ENCODE data around the gene LUZP4. TPM values are rescaled to one million over a fixed set of nuclear protein-coding genes. Genes with fewer than 3 reads are reported as not detected.

LUZP4 gene
- not detected for total RNA-seq
- polyA plus RNA-seq: not detected

GRCh38 chrX:115289465-115289864 is at the start of gene LUZP4:
TSS of gene LUZP4 (plus strand) at chrX:115289715. CDS start at chrX:115289760, 45 bp downstream.
- H3K27ac ChIP-seq (ENCODE audit: low read depth): no peak within 1 kb of the TSS
- H3K4me3 ChIP-seq (ENCODE audit: low read depth, low read length): no peak within 1 kb of the TSS
- DNase-seq (ENCODE audit: extremely low spot score): no peak
- H3K4me1 ChIP-seq (ENCODE audit: insufficient read depth): no peaks in the 10 kb centered on the region
- WGBS: 96% methylated on average over 17 of the region's 17 CpGs
- no peaks in the 10 kb centered on the region for H3K36me3 ChIP-seq (ENCODE audit: insufficient read depth)

- no peak for DNase-seq (ENCODE audit: extremely low spot score)
- Histone ChIP-seq H3K4me3 (ENCODE audit: low read depth, low read length) (no peak overlapping the region), H3K27ac (ENCODE audit: low read depth) (no peak overlapping the region), H3K36me3 (ENCODE audit: insufficient read depth) (no peaks in the 10 kb centered on the region), H3K4me1 (ENCODE audit: insufficient read depth) (no peaks in the 10 kb centered on the region)
- WGBS: 91% methylated on average over 2 of the region's 2 CpGs
These were observed 37.9 kb upstream of the LUZP4 start for GRCh38 chrX:115251458-115252233.

GRCh38 chrX:115255003-115255402 is 34.5 kb upstream of the LUZP4 start:
- 87% methylated on average over 2 of the region's 2 CpGs for WGBS

GRCh38 chrX:115257711-115258110 is 31.8 kb upstream of the LUZP4 start:
- DNase-seq (ENCODE audit: extremely low spot score): no peak
- H3K4me3 ChIP-seq (ENCODE audit: low read depth, low read length): no peak overlapping the region
- no peak overlapping the region for H3K27ac ChIP-seq (ENCODE audit: low read depth)
- no peaks in the 10 kb centered on the region for H3K4me1 ChIP-seq (ENCODE audit: insufficient read depth)
- H3K36me3 ChIP-seq (ENCODE audit: insufficient read depth): no peaks in the 10 kb centered on the region

More at GRCh38 chrX:115255003-115255402, 34.5 kb upstream of the LUZP4 start:
- H3K4me3 ChIP-seq (ENCODE audit: low read depth, low read length): no peak overlapping the region
- no peaks in the 10 kb centered on the region for H3K36me3 ChIP-seq (ENCODE audit: insufficient read depth)
- no peak overlapping the region for H3K27ac ChIP-seq (ENCODE audit: low read depth)
- no peak for DNase-seq (ENCODE audit: extremely low spot score)
- H3K4me1 ChIP-seq (ENCODE audit: insufficient read depth): no peaks in the 10 kb centered on the region

GRCh38 chrX:115259238-115259875 is 30.2 kb upstream of the LUZP4 start:
- H3K4me1 ChIP-seq (ENCODE audit: insufficient read depth): no peaks in the 10 kb centered on the region
- no peaks in the 10 kb centered on the region for H3K36me3 ChIP-seq (ENCODE audit: insufficient read depth)
- no peak for DNase-seq (ENCODE audit: extremely low spot score)
- WGBS: 17% methylated on average over 3 of the region's 3 CpGs
- no peak overlapping the region for H3K27ac ChIP-seq (ENCODE audit: low read depth)
- H3K4me3 ChIP-seq (ENCODE audit: low read depth, low read length): no peak overlapping the region

- Histone ChIP-seq H3K27ac (ENCODE audit: low read depth) (no peak overlapping the region), H3K4me1 (ENCODE audit: insufficient read depth) (no peaks in the 10 kb centered on the region), H3K36me3 (ENCODE audit: insufficient read depth) (no peaks in the 10 kb centered on the region), H3K4me3 (ENCODE audit: low read depth, low read length) (no peak overlapping the region)
- 85% methylated on average over 3 of the region's 3 CpGs for WGBS
- no peak for DNase-seq (ENCODE audit: extremely low spot score)
These were observed 29.2 kb upstream of the LUZP4 start for GRCh38 chrX:115260330-115260729.

- WGBS: 62% methylated on average over 2 of the region's 2 CpGs
- Histone ChIP-seq H3K36me3 (ENCODE audit: insufficient read depth) (no peaks in the 10 kb centered on the region), H3K27ac (ENCODE audit: low read depth) (no peak overlapping the region), H3K4me3 (ENCODE audit: low read depth, low read length) (no peak overlapping the region), H3K4me1 (ENCODE audit: insufficient read depth) (no peaks in the 10 kb centered on the region)
- no peak for DNase-seq (ENCODE audit: extremely low spot score)
These were observed 28.4 kb upstream of the LUZP4 start for GRCh38 chrX:115261148-115261547.

- WGBS: 93% methylated on average over 2 of the region's 2 CpGs
- H3K4me1 ChIP-seq (ENCODE audit: insufficient read depth): no peaks in the 10 kb centered on the region
- no peaks in the 10 kb centered on the region for H3K36me3 ChIP-seq (ENCODE audit: insufficient read depth)
- no peak for DNase-seq (ENCODE audit: extremely low spot score)
- no peak overlapping the region for H3K4me3 ChIP-seq (ENCODE audit: low read depth, low read length)
- H3K27ac ChIP-seq (ENCODE audit: low read depth): no peak overlapping the region
These were observed 25.5 kb upstream of the LUZP4 start for GRCh38 chrX:115264009-115264408.

- H3K36me3 ChIP-seq (ENCODE audit: insufficient read depth): no peaks in the 10 kb centered on the region
- WGBS: 70% methylated on average over 2 of the region's 2 CpGs
- DNase-seq (ENCODE audit: extremely low spot score): no peak
- H3K4me3 ChIP-seq (ENCODE audit: low read depth, low read length): no peak overlapping the region
- H3K4me1 ChIP-seq (ENCODE audit: insufficient read depth): no peaks in the 10 kb centered on the region
- H3K27ac ChIP-seq (ENCODE audit: low read depth): no peak overlapping the region
These were observed 23.2 kb upstream of the LUZP4 start for GRCh38 chrX:115266300-115266699.

GRCh38 chrX:115268421-115268820 is 21.1 kb upstream of the LUZP4 start:
- Histone ChIP-seq H3K4me3 (ENCODE audit: low read depth, low read length) (no peak overlapping the region), H3K36me3 (ENCODE audit: insufficient read depth) (no peaks in the 10 kb centered on the region), H3K4me1 (ENCODE audit: insufficient read depth) (no peaks in the 10 kb centered on the region), H3K27ac (ENCODE audit: low read depth) (no peak overlapping the region)
- 78% methylated on average over 3 of the region's 3 CpGs for WGBS
- DNase-seq (ENCODE audit: extremely low spot score): no peak

GRCh38 chrX:115269051-115269683 is 20.3 kb upstream of the LUZP4 start:
- no peak for DNase-seq (ENCODE audit: extremely low spot score)
- 63% methylated on average over 1 of the region's 1 CpG for WGBS
- H3K36me3 ChIP-seq (ENCODE audit: insufficient read depth): no peaks in the 10 kb centered on the region
- H3K27ac ChIP-seq (ENCODE audit: low read depth): no peak overlapping the region
- no peak overlapping the region for H3K4me3 ChIP-seq (ENCODE audit: low read depth, low read length)
- no peaks in the 10 kb centered on the region for H3K4me1 ChIP-seq (ENCODE audit: insufficient read depth)

GRCh38 chrX:115284877-115285276 is 4.6 kb upstream of the LUZP4 start:
- DNase-seq (ENCODE audit: extremely low spot score): no peak
- 17% methylated on average over 4 of the region's 4 CpGs for WGBS

GRCh38 chrX:115297189-115297588 is 7.7 kb downstream of the LUZP4 start:
- no peak overlapping the region for H3K27ac ChIP-seq (ENCODE audit: low read depth)
- no peaks in the 10 kb centered on the region for H3K4me1 ChIP-seq (ENCODE audit: insufficient read depth)
- H3K4me3 ChIP-seq (ENCODE audit: low read depth, low read length): no peak overlapping the region
- H3K36me3 ChIP-seq (ENCODE audit: insufficient read depth): no peaks in the 10 kb centered on the region
- 80% methylated on average over 1 of the region's 1 CpG for WGBS
- DNase-seq (ENCODE audit: extremely low spot score): no peak

More at GRCh38 chrX:115284877-115285276, 4.6 kb upstream of the LUZP4 start:
- H3K4me1 ChIP-seq (ENCODE audit: insufficient read depth): no peaks in the 10 kb centered on the region
- no peak overlapping the region for H3K4me3 ChIP-seq (ENCODE audit: low read depth, low read length)
- H3K27ac ChIP-seq (ENCODE audit: low read depth): no peak overlapping the region
- H3K36me3 ChIP-seq (ENCODE audit: insufficient read depth): no peaks in the 10 kb centered on the region

- no peaks in the 10 kb centered on the region for H3K36me3 ChIP-seq (ENCODE audit: insufficient read depth)
- WGBS: 52% methylated on average over 1 of the region's 1 CpG
- DNase-seq (ENCODE audit: extremely low spot score): no peak
- no peak overlapping the region for H3K4me3 ChIP-seq (ENCODE audit: low read depth, low read length)
- no peak overlapping the region for H3K27ac ChIP-seq (ENCODE audit: low read depth)
- H3K4me1 ChIP-seq (ENCODE audit: insufficient read depth): no peaks in the 10 kb centered on the region
These were observed 21.6 kb downstream of the LUZP4 start for GRCh38 chrX:115311139-115311538.
